ENCODE data around the gene NR1H2.

The NR1H2 gene

GRCh38 chr19:50401605-50402450 is 25.6 kb downstream of the NR1H2 start:
- Histone ChIP-seq H3K27ac (ENCODE audit: insufficient read depth, low read length, poor library complexity, severe bottlenecking) (no peak overlapping the region), H3K4me1 (ENCODE audit: control insufficient read depth, insufficient read depth, low read length, poor library complexity, severe bottlenecking) (no peaks in the 10 kb centered on the region), H3K36me3 (ENCODE audit: control insufficient read depth, insufficient read depth, low read length) (peaks cover 8% of the 10 kb centered on the region), H3K27me3 (replicated peaks; ENCODE audit: control insufficient read depth, insufficient read depth, low read length, poor library complexity, severe bottlenecking) (no peaks in the 10 kb centered on the region), H3K4me3 (ENCODE audit: insufficient read depth, low read depth, low read length, poor library complexity, severe bottlenecking) (no peak overlapping the region), H3K9me3 (ENCODE audit: control insufficient read depth, low read length) (no peaks in the 10 kb centered on the region)
- DNase-seq, result no peak

DNA sequence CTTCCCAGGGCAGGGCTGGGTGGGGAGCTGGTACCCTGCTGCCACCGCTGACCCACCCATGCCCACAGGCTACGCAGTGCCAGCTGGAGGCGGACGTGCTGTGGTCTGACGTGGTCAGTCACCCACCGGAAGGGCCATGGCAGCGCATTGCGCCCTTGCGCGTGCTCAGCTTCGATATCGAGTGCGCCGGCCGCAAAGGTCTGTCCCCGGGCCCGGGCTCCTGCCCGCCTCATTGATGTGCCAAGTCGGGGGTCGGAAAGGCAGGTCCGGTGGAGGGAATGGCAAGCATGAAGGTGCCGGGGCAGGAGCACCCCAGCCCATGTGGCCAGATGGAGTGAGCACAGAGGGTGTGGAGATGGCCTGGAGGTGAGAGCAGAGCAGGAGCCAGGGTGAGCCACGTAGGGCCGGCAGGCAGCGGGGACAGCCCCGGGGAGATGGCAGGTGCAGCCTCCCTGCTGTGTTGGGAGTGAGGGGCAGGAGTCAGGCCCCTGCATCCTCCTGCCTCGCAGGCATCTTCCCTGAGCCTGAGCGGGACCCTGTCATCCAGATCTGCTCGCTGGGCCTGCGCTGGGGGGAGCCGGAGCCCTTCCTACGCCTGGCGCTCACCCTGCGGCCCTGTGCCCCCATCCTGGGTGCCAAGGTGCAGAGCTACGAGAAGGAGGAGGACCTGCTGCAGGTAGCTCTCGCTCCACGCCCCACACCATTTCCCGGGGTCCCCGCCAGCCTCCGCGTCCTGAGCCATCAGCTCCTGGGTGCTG is 26.5 kb downstream of the NR1H2 start:
- no peak overlapping the region for H3K27ac ChIP-seq (ENCODE audit: insufficient read depth, low read length, poor library complexity, severe bottlenecking)
- H3K4me3 ChIP-seq (ENCODE audit: insufficient read depth, low read depth, low read length, poor library complexity, severe bottlenecking), result no peak overlapping the region
- H3K4me1 ChIP-seq (ENCODE audit: control insufficient read depth, insufficient read depth, low read length, poor library complexity, severe bottlenecking), result no peaks in the 10 kb centered on the region
- no peak for DNase-seq
- H3K9me3 ChIP-seq (ENCODE audit: control insufficient read depth, low read length), result no peaks in the 10 kb centered on the region
- peaks cover 10% of the 10 kb centered on the region for H3K36me3 ChIP-seq (ENCODE audit: control insufficient read depth, insufficient read depth, low read length)
- no peaks in the 10 kb centered on the region for H3K27me3 ChIP-seq (replicated peaks; ENCODE audit: control insufficient read depth, insufficient read depth, low read length, poor library complexity, severe bottlenecking)

DNA sequence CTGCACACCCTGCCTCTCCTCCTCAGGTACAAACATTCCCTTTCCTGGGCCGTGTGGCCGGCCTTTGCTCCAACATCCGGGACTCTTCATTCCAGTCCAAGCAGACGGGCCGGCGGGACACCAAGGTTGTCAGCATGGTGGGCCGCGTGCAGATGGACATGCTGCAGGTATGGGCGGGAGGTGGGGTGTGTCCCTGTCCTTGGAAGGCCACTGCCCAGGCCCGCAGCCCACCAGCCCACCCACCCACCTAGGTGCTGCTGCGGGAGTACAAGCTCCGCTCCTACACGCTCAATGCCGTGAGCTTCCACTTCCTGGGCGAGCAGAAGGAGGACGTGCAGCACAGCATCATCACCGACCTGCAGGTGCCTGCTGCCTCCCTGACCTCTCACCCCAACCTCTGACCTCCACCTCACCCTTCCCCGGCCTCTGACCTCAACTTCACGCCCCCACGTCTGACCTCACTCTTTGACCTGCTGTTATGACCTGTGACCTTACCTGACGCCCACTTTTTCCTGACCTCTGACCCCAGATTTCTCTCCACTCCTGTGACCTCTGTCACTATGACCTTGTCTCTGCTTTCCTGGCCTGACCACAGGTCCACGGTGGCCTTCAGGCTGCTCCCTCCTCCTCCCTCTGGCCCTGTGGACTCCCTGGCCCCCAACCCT is 30.0 kb downstream of the NR1H2 start:
- Histone ChIP-seq H3K27me3 (replicated peaks; ENCODE audit: control insufficient read depth, insufficient read depth, low read length, poor library complexity, severe bottlenecking) (no peaks in the 10 kb centered on the region), H3K4me3 (ENCODE audit: insufficient read depth, low read depth, low read length, poor library complexity, severe bottlenecking) (no peak overlapping the region), H3K9me3 (ENCODE audit: control insufficient read depth, low read length) (no peaks in the 10 kb centered on the region), H3K4me1 (ENCODE audit: control insufficient read depth, insufficient read depth, low read length, poor library complexity, severe bottlenecking) (no peaks in the 10 kb centered on the region), H3K36me3 (ENCODE audit: control insufficient read depth, insufficient read depth, low read length) (peaks cover 10% of the 10 kb centered on the region), H3K27ac (ENCODE audit: insufficient read depth, low read length, poor library complexity, severe bottlenecking) (no peak overlapping the region)
- no peak for DNase-seq

DNA sequence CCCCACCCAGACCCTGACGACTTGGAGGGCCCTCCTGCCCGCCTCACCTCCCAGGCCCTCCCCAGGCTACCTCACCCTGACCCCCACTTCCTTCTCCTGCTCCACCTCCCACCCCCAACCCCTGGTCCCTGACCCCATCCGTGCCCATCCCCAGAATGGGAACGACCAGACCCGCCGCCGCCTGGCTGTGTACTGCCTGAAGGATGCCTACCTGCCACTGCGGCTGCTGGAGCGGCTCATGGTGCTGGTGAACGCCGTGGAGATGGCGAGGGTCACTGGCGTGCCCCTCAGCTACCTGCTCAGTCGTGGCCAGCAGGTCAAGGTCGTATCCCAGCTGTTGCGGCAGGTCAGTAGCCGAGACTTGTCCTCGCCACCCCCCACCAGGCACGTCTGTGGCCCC is 30.6 kb downstream of the NR1H2 start:
- DNase-seq, result no peak
- no peaks in the 10 kb centered on the region for H3K9me3 ChIP-seq (ENCODE audit: control insufficient read depth, low read length)
- no peak overlapping the region for H3K4me3 ChIP-seq (ENCODE audit: insufficient read depth, low read depth, low read length, poor library complexity, severe bottlenecking)
- H3K27ac ChIP-seq (ENCODE audit: insufficient read depth, low read length, poor library complexity, severe bottlenecking), result no peak overlapping the region
- H3K36me3 ChIP-seq (ENCODE audit: control insufficient read depth, insufficient read depth, low read length), result peaks cover 10% of the 10 kb centered on the region
- no peaks in the 10 kb centered on the region for H3K27me3 ChIP-seq (replicated peaks; ENCODE audit: control insufficient read depth, insufficient read depth, low read length, poor library complexity, severe bottlenecking)
- H3K4me1 ChIP-seq (ENCODE audit: control insufficient read depth, insufficient read depth, low read length, poor library complexity, severe bottlenecking), result no peaks in the 10 kb centered on the region

DNA sequence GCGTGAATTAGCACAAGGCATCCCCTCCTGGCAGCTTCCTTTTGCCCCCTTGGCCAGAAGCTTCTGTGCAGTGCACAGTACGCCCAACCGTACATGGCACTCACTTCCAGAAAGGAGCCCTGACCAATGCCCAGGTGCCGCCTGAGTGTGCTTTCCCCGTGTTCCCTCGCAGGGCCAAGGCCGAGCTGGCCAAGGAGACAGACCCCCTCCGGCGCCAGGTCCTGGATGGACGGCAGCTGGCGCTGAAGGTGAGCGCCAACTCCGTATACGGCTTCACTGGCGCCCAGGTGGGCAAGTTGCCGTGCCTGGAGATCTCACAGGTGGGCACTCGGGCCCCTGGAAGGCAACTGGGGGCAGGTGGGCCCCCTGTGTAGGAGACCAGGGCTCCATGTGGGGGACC is 33.1 kb downstream of the NR1H2 start:
- DNase-seq, result no peak

DNA sequence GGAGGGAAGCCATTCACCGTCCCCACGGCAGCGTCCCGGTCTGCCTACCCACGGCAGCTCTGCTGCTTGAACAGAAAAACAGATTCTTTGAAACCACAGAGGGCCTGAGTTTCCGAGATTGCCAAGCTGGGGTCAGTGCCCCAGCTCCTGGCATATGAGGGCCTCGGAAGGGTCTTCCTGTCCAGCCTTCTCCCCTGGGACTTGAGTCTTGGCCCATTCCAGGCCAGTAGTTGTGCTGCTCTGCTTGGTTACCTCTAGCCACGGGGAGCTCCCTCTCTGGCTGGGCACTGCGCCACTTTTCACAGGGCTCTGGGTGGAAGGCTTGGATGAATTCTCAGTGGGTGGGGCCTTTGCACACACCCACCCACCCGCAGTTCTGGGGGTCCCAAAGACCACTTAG is 33.9 kb downstream of the NR1H2 start:
- Histone ChIP-seq H3K27me3 (replicated peaks; ENCODE audit: control insufficient read depth, insufficient read depth, low read length, poor library complexity, severe bottlenecking) (no peaks in the 10 kb centered on the region), H3K9me3 (ENCODE audit: control insufficient read depth, low read length) (no peaks in the 10 kb centered on the region), H3K36me3 (ENCODE audit: control insufficient read depth, insufficient read depth, low read length) (peaks cover 6% of the 10 kb centered on the region), H3K27ac (ENCODE audit: insufficient read depth, low read length, poor library complexity, severe bottlenecking) (no peak overlapping the region), H3K4me1 (ENCODE audit: control insufficient read depth, insufficient read depth, low read length, poor library complexity, severe bottlenecking) (no peaks in the 10 kb centered on the region), H3K4me3 (ENCODE audit: insufficient read depth, low read depth, low read length, poor library complexity, severe bottlenecking) (no peak overlapping the region)
- no peak for DNase-seq

More for the DNA sequence above, 33.1 kb downstream of the NR1H2 start:
- Histone ChIP-seq H3K27me3 (replicated peaks; ENCODE audit: control insufficient read depth, insufficient read depth, low read length, poor library complexity, severe bottlenecking) (no peaks in the 10 kb centered on the region), H3K27ac (ENCODE audit: insufficient read depth, low read length, poor library complexity, severe bottlenecking) (no peak overlapping the region), H3K36me3 (ENCODE audit: control insufficient read depth, insufficient read depth, low read length) (peaks cover 6% of the 10 kb centered on the region), H3K9me3 (ENCODE audit: control insufficient read depth, low read length) (no peaks in the 10 kb centered on the region), H3K4me3 (ENCODE audit: insufficient read depth, low read depth, low read length, poor library complexity, severe bottlenecking) (no peak overlapping the region), H3K4me1 (ENCODE audit: control insufficient read depth, insufficient read depth, low read length, poor library complexity, severe bottlenecking) (no peaks in the 10 kb centered on the region)

GRCh38 chr19:50412419-50412818 is 36.2 kb downstream of the NR1H2 start:
- no peak overlapping the region for H3K27ac ChIP-seq (ENCODE audit: insufficient read depth, low read length, poor library complexity, severe bottlenecking)
- H3K4me3 ChIP-seq (ENCODE audit: insufficient read depth, low read depth, low read length, poor library complexity, severe bottlenecking), result no peak overlapping the region
- no peaks in the 10 kb centered on the region for H3K27me3 ChIP-seq (replicated peaks; ENCODE audit: control insufficient read depth, insufficient read depth, low read length, poor library complexity, severe bottlenecking)
- no peaks in the 10 kb centered on the region for H3K36me3 ChIP-seq (ENCODE audit: control insufficient read depth, insufficient read depth, low read length)
- no peak for DNase-seq
- no peaks in the 10 kb centered on the region for H3K9me3 ChIP-seq (ENCODE audit: control insufficient read depth, low read length)
- no peaks in the 10 kb centered on the region for H3K4me1 ChIP-seq (ENCODE audit: control insufficient read depth, insufficient read depth, low read length, poor library complexity, severe bottlenecking)

- Histone ChIP-seq H3K4me1 (ENCODE audit: control insufficient read depth, insufficient read depth, low read length, poor library complexity, severe bottlenecking) (no peaks in the 10 kb centered on the region), H3K27me3 (replicated peaks; ENCODE audit: control insufficient read depth, insufficient read depth, low read length, poor library complexity, severe bottlenecking) (no peaks in the 10 kb centered on the region), H3K4me3 (ENCODE audit: insufficient read depth, low read depth, low read length, poor library complexity, severe bottlenecking) (no peak overlapping the region), H3K27ac (ENCODE audit: insufficient read depth, low read length, poor library complexity, severe bottlenecking) (no peak overlapping the region), H3K9me3 (ENCODE audit: control insufficient read depth, low read length) (no peaks in the 10 kb centered on the region), H3K36me3 (ENCODE audit: control insufficient read depth, insufficient read depth, low read length) (no peaks in the 10 kb centered on the region)
- DNase-seq, result no peak
These were observed 36.8 kb downstream of the NR1H2 start for GRCh38 chr19:50413096-50413495.

DNA sequence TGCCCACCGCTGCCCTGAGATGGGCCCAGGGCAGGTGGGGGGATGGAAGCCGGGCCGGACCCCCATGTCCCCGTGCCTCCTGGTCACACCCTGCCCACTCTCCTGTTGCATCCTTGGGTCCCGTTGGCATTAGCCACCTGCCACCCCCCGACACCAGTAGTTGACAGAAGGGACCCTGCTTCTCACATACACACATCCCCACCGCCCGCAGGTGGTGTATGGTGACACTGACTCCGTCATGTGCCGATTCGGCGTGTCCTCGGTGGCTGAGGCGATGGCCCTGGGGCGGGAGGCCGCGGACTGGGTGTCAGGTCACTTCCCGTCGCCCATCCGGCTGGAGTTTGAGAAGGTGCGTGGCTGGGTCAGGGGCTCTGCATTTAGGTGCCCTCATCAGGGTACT is 37.3 kb downstream of the NR1H2 start:
- no peak overlapping the region for H3K27ac ChIP-seq (ENCODE audit: insufficient read depth, low read length, poor library complexity, severe bottlenecking)
- H3K4me1 ChIP-seq (ENCODE audit: control insufficient read depth, insufficient read depth, low read length, poor library complexity, severe bottlenecking), result no peaks in the 10 kb centered on the region
- no peaks in the 10 kb centered on the region for H3K36me3 ChIP-seq (ENCODE audit: control insufficient read depth, insufficient read depth, low read length)

More for the DNA sequence above, 37.3 kb downstream of the NR1H2 start:
- Histone ChIP-seq H3K9me3 (ENCODE audit: control insufficient read depth, low read length) (no peaks in the 10 kb centered on the region), H3K4me3 (ENCODE audit: insufficient read depth, low read depth, low read length, poor library complexity, severe bottlenecking) (no peak overlapping the region), H3K27me3 (replicated peaks; ENCODE audit: control insufficient read depth, insufficient read depth, low read length, poor library complexity, severe bottlenecking) (peaks cover 1% of the 10 kb centered on the region)
- no peak for DNase-seq

All from effector memory CD4-positive, alpha-beta T cell (primary cell).